Sigmoid colon (tissue), 7 donors: ENCODE data around the gene MERTK. TPM values are rescaled to one million over a fixed set of nuclear protein-coding genes. Genes with fewer than 3 reads are reported as not detected.
A peak's percentile ranks its signal among the peaks of the same experiment; 100 is the strongest.

Experiments
- DNase-seq: peaks from one replicate; pipeline ENCODE4 v3.0.0-alpha.2; 2019
- H3K27ac ChIP-seq, 4 donors: fragments of 200-600 bp; sonication (generic); one replicate each; pipeline ENCODE4 v1.5.1; 2016 to 2019; ENCODE audit warnings: mild to moderate bottlenecking in 1 of 4
- H3K27me3 ChIP-seq, 3 donors: fragments of 200-600 bp; sonication (generic); one replicate each; pipeline ENCODE4 v1.5.1; 2019; ENCODE audit warnings: mild to moderate bottlenecking in 1 of 3
- H3K36me3 ChIP-seq, 4 donors: fragments of 200-600 bp; sonication (generic); one replicate each; pipeline ENCODE4 v1.5.1; 2016 to 2019
- H3K4me1 ChIP-seq, 4 donors: fragments of 200-600 bp; sonication (generic); one replicate each; pipeline ENCODE4 v1.5.1; 2017 to 2019
- H3K4me3 ChIP-seq, 4 donors: fragments of 200-600 bp; sonication (generic); one replicate each; pipeline ENCODE4 v1.5.1; 2017 to 2019; ENCODE audit warnings: mild to moderate bottlenecking in 2 of 4, moderate library complexity in 1 of 4
- H3K9me3 ChIP-seq, 4 donors: fragments of 200-600 bp in 3 of 4; sonication (generic) in 3 of 4; one replicate each; pipeline versions ENCODE4 v1.5.1 to v1.6.1; 2013 to 2019
- CTCF ChIP-seq, 4 experiments: fragments of 450-650 bp in 3 of 4; fragments of 200-600 bp in 1 of 4; IDR thresholded peaks; one replicate each; pipeline ENCODE4 v1.5.1; 2016 to 2019; ENCODE audit warnings: antibody characterized with exemption in 4 of 4, mild to moderate bottlenecking in 3 of 4, moderate library complexity in 2 of 4
- EP300 ChIP-seq, 4 donors: sonication (generic); formaldehyde crosslinking; IDR thresholded peaks; one replicate each; pipeline ENCODE4 v1.6.1; 2017; ENCODE audit warnings: antibody characterized with exemption in 4 of 4
- POLR2A ChIP-seq, 2 donors: fragments of 450-650 bp; IDR thresholded peaks; one replicate each; pipeline ENCODE4 v1.6.1; 2016; ENCODE audit warnings: antibody characterized with exemption in 2 of 2, mild to moderate bottlenecking in 2 of 2, moderate library complexity in 2 of 2
- POLR2AphosphoS5 ChIP-seq, 4 donors: sonication (generic); formaldehyde crosslinking; IDR thresholded peaks; one replicate each; pipeline ENCODE4 v1.6.1; 2017; ENCODE audit warnings: antibody characterized with exemption in 4 of 4
- WGBS, 2 donors: extraction: QIAGEN DNeasy Blood & Tissue Kit; methylation state at CpG; one replicate each; pipeline ENCODE4 v1.1.7; 2013; 5-methylcytosine and 5-hydroxymethylcytosine counted together
- intact Hi-C: fragments of 100-400 bp; cut with DNase I; formaldehyde crosslinking; loops from one replicate; pipeline ENCODE4 v1.15.1; 2023
- polyA plus RNA-seq, 3 donors: library from polyadenylated mRNA; stranded (reverse); fragments of 200-250 nt; gene quantifications; one replicate each; pipeline ENCODE4 v1.2.3, GENCODE V29; 2013
- total RNA-seq, 4 donors: library from RNA; depleted of rRNA; stranded (reverse); fragments of >200 nt; gene quantifications; one replicate each; pipeline ENCODE4 v1.1.0, GENCODE V29; 2016
- donor health status: healthy with polysubstance abuse.
- donor health status: Bipolar disorder and iron deficiency.
- donor health status: healthy.

MERTK gene
- total and polyA plus RNA-seq, 7 donors: 2.4 to 31.6 (median 14.4) TPM

GRCh38 chr2:112005406-112006075 lies 107.1 kb downstream of the MERTK start:
- Histone ChIP-seq H3K27ac (peak overlapping the region in 1 of 4 donors; percentile 50), H3K27me3 (no peaks in the 10 kb centered on the region), H3K9me3 (no peaks in the 10 kb centered on the region), H3K4me1 (no peaks in the 10 kb centered on the region), H3K36me3 (peaks cover 0 to 41% (median 3%) of the 10 kb centered on the region in 4 donors), H3K4me3 (no peak overlapping the region)
- WGBS, 2 donors: 89 to 93% methylated on average over 5 of the region's 5 CpGs
- TF ChIP-seq EP300 (IDR thresholded peaks at IDR 0.05): no peak
- TF ChIP-seq CTCF (IDR thresholded peaks at IDR 0.05): no peak
- TF ChIP-seq POLR2AphosphoS5 (IDR thresholded peaks at IDR 0.05): no peak
- TF ChIP-seq POLR2A (IDR thresholded peaks at IDR 0.05): no peak
- no peak for DNase-seq
- intact Hi-C loops: no loop called here

DNA sequence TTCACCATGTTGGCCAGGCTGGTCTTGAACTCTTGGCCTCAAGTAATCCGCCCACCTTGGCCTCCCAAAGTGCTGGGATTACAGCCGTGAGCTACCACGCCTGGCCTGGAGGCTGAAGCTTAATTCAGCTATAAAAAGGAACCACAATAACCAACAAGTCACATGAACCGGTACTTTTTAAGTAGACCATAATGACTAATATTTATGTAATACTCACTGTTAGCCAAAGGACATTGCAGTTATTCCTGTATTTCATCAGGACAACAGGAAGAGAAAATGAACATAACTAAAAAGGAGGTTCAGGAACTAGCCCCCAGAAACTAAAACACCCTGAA lies 107.6 kb downstream of the MERTK start:
- Histone ChIP-seq H3K4me3 (no peak overlapping the region), H3K27me3 (no peaks in the 10 kb centered on the region), H3K27ac (peak overlapping the region in 1 of 4 donors; percentile 50), H3K36me3 (peaks cover 0 to 46% (median 8%) of the 10 kb centered on the region in 4 donors), H3K4me1 (no peaks in the 10 kb centered on the region), H3K9me3 (no peaks in the 10 kb centered on the region)
- TF ChIP-seq POLR2A (IDR thresholded peaks at IDR 0.05) (no peak), POLR2AphosphoS5 (IDR thresholded peaks at IDR 0.05) (no peak), EP300 (IDR thresholded peaks at IDR 0.05) (no peak), CTCF (IDR thresholded peaks at IDR 0.05) (no peak)
- intact Hi-C loops: no loop called here
- whole genome bisulfite sequencing, 2 donors: 81 to 84% methylated on average over 4 of the region's 4 CpGs
- DNase-seq: no peak

DNA sequence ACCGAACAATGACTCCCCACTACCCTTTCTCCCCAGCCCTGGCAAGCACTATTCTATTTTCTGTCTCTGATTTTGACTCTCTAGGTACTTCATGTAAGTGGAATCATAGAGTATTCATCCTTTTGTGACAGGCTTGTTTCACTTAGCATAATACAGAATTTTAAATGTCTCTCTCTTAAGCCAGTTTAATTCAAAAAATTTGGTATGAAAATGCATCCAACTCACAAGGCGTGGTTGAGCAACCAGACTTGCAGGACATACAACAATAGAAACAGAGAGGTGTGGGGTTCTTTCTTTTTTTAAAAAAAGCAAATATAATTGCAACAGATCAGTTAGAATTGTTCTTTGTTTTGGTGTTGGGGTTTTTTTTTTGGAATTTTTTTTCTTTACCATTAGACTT lies 109.1 kb downstream of the MERTK start:
- intact Hi-C loops: no loop called here
- DNase-seq: no peak
- peaks cover 0 to 58% (median 13%) of the 10 kb centered on the region in 4 donors for H3K36me3 ChIP-seq
- H3K4me3 ChIP-seq: no peak overlapping the region
- H3K4me1 ChIP-seq: no peaks in the 10 kb centered on the region
- no peaks in the 10 kb centered on the region for H3K9me3 ChIP-seq
- TF ChIP-seq POLR2AphosphoS5 (IDR thresholded peaks at IDR 0.05) (no peak), CTCF (IDR thresholded peaks at IDR 0.05) (no peak), POLR2A (IDR thresholded peaks at IDR 0.05) (no peak), EP300 (IDR thresholded peaks at IDR 0.05) (no peak)
- 87 to 88% methylated on average over 2 of the region's 2 CpGs for WGBS, 2 donors
- H3K27me3 ChIP-seq: no peaks in the 10 kb centered on the region
- no peak overlapping the region for H3K27ac ChIP-seq

GRCh38 chr2:112008910-112009485 lies 110.6 kb downstream of the MERTK start:
- no peak for TF ChIP-seq CTCF (IDR thresholded peaks at IDR 0.05)
- TF ChIP-seq POLR2AphosphoS5 (IDR thresholded peaks at IDR 0.05): no peak
- TF ChIP-seq POLR2A (IDR thresholded peaks at IDR 0.05): no peak
- no peak for TF ChIP-seq EP300 (IDR thresholded peaks at IDR 0.05)

More at GRCh38 chr2:112008910-112009485, 110.6 kb downstream of the MERTK start:
- H3K27me3 ChIP-seq: no peaks in the 10 kb centered on the region
- no peak for DNase-seq
- WGBS, 2 donors: 51 to 84% methylated on average over 2 of the region's 2 CpGs
- H3K4me3 ChIP-seq: no peak overlapping the region
- H3K9me3 ChIP-seq: no peaks in the 10 kb centered on the region
- intact Hi-C loops: no loop called here
- peaks cover 0 to 54% (median 13%) of the 10 kb centered on the region in 4 donors for H3K36me3 ChIP-seq
- no peak overlapping the region for H3K27ac ChIP-seq
- no peaks in the 10 kb centered on the region for H3K4me1 ChIP-seq
